ENCODE results near the gene RLF.
"Not testable (repeated sequence)": the region's sequence is repeated elsewhere in the genome, so short reads cannot be mapped to it uniquely, and the experiment has no call there.

RLF gene

GRCh38 chr1:40162753-40163441 lies 1.7 kb downstream of the RLF start:
- no peak for DNase-seq

GRCh38 chr1:40167317-40167716 lies 6.1 kb downstream of the RLF start:
- no peak for DNase-seq

DNA sequence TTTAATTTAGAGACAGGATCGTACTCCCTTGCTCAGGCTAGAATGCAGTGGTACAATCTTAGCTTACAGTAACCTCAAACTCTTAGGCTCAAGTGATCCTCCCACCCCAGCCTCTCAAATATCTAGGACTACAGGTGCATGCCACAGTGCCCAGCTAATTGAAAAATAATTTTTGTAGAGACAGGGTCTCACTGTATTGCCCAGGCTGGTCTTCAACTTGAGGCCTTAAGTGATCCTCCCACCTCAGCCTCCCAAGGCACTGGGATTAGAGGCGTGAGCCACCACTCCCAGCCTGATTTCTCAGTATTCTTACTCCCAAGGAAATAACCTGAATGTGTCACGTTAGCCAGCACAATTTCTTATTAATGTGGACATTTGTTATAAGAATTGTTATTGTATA lies 9.8 kb downstream of the RLF start:
- DNase-seq, result no peak

DNA sequence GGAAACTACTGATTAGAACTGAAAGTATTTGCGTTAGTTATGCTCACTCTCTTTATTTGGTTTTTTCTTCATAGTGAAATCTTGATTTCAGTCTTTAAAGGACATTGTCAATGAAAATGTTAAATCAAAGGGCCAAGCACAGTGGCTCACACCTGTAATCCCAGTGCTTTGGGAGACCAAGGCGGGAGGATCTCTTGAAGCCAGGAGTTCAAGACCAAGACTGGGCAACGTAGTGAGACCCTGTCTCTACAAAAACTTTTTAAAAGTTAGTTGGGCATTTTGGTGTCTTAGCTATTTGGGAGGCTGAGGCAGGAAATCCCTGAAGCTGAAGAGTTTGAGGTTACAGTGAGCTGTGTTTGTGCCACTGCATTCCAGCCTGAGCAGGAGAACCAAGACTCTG lies 13.6 kb downstream of the RLF start:
- DNase-seq, result no peak

GRCh38 chr1:40176989-40177388 lies 15.8 kb downstream of the RLF start:
- not testable (repeated sequence) for DNase-seq

GRCh38 chr1:40178200-40178599 lies 17.0 kb downstream of the RLF start:
- DNase-seq, result no peak

GRCh38 chr1:40179496-40180089 lies 18.4 kb downstream of the RLF start:
- no peak for DNase-seq

DNA sequence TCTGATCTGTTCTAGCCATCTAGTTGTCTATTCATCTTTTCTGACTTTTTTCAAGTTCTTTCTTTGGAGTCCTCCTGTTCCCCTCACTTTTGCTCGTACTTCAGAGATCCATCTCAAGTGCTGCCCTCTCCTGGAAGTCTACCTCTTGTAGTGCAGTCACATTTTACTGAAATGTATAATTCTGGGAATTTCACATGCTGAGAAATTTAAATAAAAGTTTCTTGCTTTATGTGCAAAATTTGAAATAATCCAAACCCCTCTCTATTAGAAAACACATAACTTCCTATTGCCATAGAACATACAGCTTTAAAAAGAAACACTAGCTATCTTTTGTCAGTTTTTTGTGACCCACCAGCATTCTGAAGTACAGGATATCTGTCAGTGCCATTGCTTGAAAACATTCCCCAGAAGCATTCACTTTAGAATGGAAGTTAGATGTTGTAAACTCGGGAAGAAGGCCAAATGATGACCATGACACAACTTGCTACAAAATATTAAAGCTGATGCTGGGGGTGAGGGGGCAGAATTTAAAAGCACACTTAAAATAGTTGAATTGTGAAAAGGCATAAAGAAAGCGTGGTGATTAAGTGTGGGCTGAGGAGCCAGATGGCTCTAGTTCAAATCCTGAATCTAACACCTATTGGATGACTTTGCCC lies 22.0 kb downstream of the RLF start:
- DNase-seq, result no peak

DNA sequence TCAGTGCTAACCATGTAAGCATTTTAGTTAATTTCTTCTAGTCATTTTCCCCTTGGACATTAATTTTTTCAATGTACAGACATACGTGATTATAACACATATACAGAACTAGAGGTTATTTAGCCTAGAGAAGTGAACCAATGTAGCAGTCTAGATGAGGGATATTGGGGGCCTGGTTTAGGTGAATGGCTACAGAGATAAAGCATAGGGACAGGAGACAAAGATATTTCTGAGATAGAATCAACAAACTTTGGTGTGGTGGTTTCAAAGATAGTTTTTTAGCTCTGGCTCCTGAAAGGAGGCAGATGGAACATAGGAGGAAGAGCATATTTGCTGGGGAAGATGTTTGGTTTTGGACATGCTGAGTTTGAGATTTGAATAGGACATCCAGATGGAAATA lies 23.0 kb downstream of the RLF start:
- DNase-seq, result no peak

GRCh38 chr1:40185951-40186864 lies 25.0 kb downstream of the RLF start:
- no peak for DNase-seq

- no peak for DNase-seq
Observed at GRCh38 chr1:40187399-40187798, 26.2 kb downstream of the RLF start.

DNA sequence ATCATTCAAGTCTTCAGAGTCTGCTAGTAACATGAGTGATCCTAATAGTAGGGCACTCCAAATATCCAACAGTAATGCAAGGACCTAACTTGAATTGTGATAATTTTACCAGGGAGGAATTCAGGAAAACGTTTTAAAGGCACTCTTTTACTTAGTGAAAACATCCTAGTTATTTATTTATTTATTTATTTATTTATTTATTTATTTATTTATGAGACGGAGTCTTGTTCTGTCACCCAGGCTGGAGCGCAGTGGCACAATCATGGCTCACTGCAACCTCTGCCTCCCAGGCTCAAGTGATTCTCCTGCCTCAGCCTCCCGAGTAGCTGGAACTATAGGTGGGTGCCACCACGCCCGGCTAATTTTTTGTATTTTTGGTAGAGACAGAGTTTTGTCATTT lies 33.5 kb downstream of the RLF start:
- DNase-seq, result not testable (repeated sequence)

DNA sequence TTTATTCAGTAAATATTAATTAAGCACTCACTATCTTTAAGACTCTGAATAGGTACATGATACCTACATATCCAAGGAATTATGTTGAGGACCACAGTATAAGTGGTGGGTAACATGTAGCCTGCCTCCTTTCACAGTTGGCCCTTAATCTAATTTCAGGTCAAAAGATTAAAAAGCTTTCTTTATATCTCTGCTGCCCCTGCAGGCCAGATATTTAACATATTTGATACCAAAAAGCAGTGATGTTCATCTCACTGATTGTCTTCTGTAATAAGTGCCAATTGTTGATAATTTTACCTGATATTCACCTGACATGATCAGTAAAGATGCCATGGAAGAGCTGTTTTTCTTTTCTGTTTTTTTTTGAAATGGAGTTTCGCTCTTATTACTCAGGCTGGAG lies 36.5 kb downstream of the RLF start:
- DNase-seq, result no peak

GRCh38 chr1:40199126-40199525 lies 37.9 kb downstream of the RLF start:
- no peak for DNase-seq

DNA sequence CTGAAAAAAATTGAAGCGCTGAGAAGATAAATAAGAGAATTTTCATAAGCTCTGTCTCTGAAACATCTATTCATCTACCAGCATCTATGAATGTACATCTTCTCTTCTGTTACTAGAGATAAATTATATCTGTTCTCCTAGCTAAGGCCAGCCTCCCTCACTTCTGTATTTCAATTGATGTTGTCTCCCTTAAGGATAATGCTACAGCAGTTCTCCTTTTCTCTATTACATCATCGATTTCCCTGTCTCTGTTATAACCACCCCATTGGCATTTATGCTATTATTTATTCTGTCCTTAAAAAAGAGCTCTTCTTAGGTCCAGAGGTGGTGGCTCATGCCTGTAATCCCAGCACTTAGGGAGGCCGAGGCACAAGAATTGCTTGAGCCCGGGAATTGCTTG lies 43.7 kb downstream of the RLF start:
- DNase-seq, result no peak

- no peak for DNase-seq
Observed at GRCh38 chr1:40210511-40211204, 49.5 kb downstream of the RLF start.

- no peak for DNase-seq
Observed at GRCh38 chr1:40218333-40218732, 57.1 kb downstream of the RLF start.

- not testable (repeated sequence) for DNase-seq
Observed at GRCh38 chr1:40221471-40221905, 60.3 kb downstream of the RLF start.

GRCh38 chr1:40221977-40222772 lies 61.0 kb downstream of the RLF start:
- no peak for DNase-seq

GRCh38 chr1:40224040-40224439 lies 62.9 kb downstream of the RLF start:
- DNase-seq, result no peak

- no peak for DNase-seq
Observed at GRCh38 chr1:40226192-40226591, 65.0 kb downstream of the RLF start.

- no peak for DNase-seq
Observed at GRCh38 chr1:40232444-40232843, 71.3 kb downstream of the RLF start.
